Muscle of arm (tissue), 12 donors: Measurements from ENCODE around the gene FANCG. TPM values are rescaled to one million over a fixed set of nuclear protein-coding genes. Genes with fewer than 3 reads are reported as not detected.

Source experiments
- DNase-seq: peaks from one replicate; pipeline ENCODE4 v3.0.0-alpha.2; 2013
- polyA plus RNA-seq, 12 donors: library from polyadenylated mRNA; unstranded; fragments of 120-200 nt; gene quantifications; one replicate each; pipeline ENCODE4 v1.2.1, GENCODE V29; 2013; ENCODE audit not compliant: insufficient read length in 12 of 12

Gene FANCG
- polyA plus RNA-seq, 12 donors = 8.4 to 37.0 (median 27.1) TPM; not detected in 1

GRCh38 chr9:35026671-35027070 lies 53.1 kb downstream of the FANCG start:
- DNase-seq = no peak

Other genes starting within 250 kb of the FANCG start
- under 1 TPM in 10 of 12 donors, not detected in 2; 0.11 to 0.68 (median 0.37) TPM for gene PHF24, start 121.7 kb downstream of the FANCG start, polyA plus RNA-seq
- gene DNAJB5, start 90.2 kb downstream of the FANCG start, polyA plus RNA-seq = 10 to 100 TPM in 11 of 12 donors, not detected in 1; 16.8 to 60.6 (median 38.4) TPM
- 100 to 1,000 TPM in 11 of 12 donors, not detected in 1; 132 to 190 (median 174) TPM for gene VCP, start 7.3 kb downstream of the FANCG start, polyA plus RNA-seq
- 10 to 100 TPM in 11 of 12 donors, not detected in 1; 10.4 to 17.5 (median 11.7) TPM for gene PIGO, start 16.6 kb upstream of the FANCG start, polyA plus RNA-seq
- gene STOML2, start 23.2 kb upstream of the FANCG start, polyA plus RNA-seq = 10 to 100 TPM in 11 of 12 donors, not detected in 1; 55.3 to 75.3 (median 66.7) TPM
- 10 to 100 TPM in 11 of 12 donors, not detected in 1; 10.1 to 19.7 (median 11.2) TPM for gene ATOSB, start 35.9 kb upstream of the FANCG start, polyA plus RNA-seq
- 10 to 100 TPM in 11 of 12 donors, not detected in 1; 13.4 to 29.0 (median 18.5) TPM for gene UNC13B, start 82.1 kb upstream of the FANCG start, polyA plus RNA-seq